ENCODE results near the gene PKD1L1. TPM values are rescaled to one million over a fixed set of nuclear protein-coding genes. Genes with fewer than 3 reads are reported as not detected.

Gene PKD1L1
- total RNA-seq, 2 donors from 2014 or later: 0.56 to 0.82 TPM

DNA sequence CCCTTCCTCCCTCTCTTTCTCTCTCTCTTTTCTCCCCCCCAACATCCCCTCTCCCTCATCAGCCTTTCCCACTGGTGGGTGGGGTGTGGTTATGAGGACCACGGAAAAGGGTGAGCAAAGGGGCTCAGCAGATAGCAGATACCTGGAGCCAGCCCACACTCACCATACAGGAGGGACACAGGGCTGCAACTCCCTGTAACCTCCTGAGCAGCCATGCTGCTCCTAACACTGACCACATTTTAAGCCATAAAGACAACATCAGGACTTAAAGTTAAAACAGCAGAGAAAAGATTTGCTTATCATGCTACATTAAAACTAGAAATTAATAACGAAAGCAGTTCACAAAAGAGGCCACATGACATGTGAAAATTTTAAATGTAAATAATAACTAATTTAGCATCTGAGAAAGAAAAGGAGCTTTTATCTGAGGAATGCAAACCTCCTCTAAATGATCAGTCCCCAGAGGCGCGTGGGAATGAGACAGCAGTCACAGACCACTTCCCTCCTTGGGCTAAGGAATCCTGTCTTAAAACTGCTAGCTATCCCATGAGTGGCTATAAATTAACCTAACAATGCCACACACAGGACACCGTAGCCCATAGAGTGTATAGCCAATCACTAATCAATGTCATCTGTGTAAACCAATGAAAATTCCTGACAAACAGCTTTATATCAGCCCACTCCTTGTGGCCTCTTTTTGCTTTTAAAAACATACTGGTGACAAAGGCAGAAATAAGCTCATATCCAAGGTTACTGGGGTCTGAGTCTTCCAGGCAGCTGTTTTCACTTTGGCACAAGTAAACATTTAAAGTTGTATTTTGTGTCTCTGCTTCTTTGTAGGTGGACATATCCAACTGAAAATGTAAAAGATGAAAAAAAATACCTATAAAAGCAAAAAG lies 33.3 kb downstream of the PKD1L1 start:
- intact Hi-C loops (cut with DNase I, micrococcal nuclease): no loop called here
- DNase-seq: no peak
- no peak for ATAC-seq

DNA sequence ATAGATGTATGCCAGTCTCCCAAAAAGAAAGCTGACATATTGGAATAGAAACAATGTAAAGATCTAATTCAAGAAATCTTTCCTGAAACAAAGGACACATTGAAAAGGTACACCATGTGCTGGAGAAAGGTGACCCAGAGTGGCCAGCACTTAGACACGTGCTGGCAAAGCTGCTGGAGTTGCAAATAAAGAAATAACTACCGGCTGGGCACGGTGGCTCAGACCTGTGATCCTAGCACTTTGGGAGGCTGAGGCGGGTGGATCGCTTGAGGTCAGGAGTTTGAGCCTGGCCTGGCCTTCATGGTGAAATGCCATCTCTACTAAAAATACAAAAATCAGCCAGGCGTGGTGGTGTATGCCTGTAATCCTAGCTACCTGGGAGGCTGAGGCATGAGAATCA lies 35.9 kb downstream of the PKD1L1 start:
- DNase-seq: no peak
- intact Hi-C loops (cut with DNase I, micrococcal nuclease): no loop called here
- ATAC-seq: no peak

DNA sequence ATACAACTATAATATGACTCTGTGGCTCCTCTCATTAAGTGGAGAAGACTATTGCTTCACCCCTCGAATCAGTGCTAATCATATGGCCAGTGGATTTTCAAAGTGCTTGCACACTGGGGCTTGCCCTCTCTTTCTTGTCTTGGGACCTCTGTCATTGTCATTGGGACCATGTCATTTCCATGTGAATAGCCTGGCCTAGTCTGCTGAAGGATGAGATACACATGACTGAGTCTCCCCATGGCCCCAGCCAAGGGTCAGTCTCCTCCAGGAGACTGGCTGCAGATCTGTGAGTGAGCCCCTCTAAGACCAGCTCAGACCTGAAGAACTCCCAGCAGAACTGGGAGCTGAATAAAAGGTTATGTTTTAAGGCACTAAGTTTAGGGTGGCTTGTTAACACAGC lies 39.5 kb downstream of the PKD1L1 start:
- DNase-seq: no peak
- intact Hi-C loops (cut with DNase I, micrococcal nuclease): no loop called here
- ATAC-seq: no peak

DNA sequence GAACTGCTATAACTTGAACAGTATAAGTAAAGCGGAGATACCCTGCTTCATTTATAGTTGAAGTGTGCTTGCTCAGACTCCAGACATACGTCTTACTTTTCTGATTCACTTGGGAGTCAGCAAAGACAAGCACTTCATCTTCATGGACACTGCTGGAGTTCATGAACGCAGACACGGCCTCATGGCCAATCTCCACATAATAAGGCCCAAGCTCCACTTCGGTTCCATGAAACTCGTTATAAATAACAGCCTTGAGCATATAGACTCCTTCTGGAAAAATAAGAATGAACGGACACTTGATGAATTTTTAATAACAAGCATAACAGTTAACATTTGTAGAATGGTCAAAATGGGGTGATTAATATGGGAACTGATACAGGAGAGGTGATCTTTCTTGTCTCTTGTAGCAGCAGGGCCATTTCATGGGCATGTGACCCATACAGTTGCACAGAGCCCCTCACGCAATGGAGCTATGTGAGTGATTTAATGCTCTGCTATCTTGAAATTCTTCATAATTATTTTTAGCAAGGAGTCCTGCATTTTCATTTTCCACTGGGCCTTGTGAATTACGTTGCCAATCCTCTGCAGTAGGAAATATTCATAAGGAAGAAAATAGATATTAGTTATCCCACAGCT lies 40.2 kb downstream of the PKD1L1 start:
- DNase-seq (no peak), ATAC-seq (no peak)
- intact Hi-C loops (cut with DNase I, micrococcal nuclease): no loop called here

DNA sequence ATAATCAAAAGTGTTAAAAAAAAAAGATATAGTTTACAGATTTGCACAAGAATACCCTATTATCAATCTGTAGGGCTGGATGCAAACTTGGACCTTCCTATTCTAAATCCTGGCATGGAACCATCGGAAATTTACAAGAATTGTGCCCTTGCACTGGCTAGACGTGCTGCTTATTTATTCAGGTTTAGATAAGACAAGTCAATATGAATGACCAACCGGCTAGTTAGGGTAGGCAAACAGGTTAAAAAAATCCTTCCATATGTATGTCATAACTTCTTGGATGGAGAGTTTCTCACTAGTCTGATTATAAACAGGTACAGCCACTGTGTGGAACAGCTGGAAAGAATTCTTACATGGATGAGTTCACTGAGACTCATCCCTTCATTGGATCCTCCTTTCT lies 41.4 kb downstream of the PKD1L1 start:
- DNase-seq (no peak), ATAC-seq (no peak)
- intact Hi-C loops (cut with DNase I, micrococcal nuclease): no loop called here

DNA sequence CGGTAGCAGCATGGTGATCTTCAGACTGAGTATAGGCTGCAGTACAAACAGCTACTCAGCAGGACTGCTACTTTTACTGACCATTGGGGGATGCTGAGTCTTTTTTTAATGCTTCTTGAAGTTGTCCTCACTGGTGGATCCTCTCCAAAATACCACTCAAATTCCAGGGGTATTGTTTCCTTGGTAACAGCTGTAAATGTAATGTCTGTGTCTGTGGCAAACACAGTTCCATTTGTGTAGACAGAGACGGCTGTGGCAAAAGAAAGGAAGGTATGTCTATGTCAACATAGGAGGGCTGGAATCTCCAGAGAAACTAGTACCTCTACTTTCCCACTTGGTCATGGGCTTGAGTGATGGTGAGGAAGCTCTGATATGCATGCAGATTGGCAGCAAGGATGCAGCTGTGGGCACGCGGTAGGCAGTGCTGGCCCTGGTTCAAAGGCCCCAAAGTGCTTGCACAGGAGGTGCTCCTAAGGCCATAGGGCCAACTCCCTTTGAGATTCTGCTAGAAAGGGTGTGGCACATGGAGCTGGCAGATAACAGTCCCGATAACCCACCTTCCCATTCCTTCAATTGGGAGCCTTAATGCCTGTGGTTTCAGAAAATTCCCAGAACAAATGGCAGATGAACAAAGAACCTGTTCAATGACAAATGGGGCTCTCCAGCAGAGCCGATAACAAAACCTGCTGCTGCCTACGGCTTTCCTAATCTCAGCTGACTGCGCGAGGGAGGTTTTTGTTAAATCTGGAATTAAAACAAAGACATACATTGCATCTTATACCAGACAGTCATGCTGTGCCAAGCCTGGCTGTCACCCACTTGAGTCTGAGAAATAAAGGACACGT lies 43.0 kb downstream of the PKD1L1 start:
- intact Hi-C loops (cut with DNase I, micrococcal nuclease): no loop called here

DNA sequence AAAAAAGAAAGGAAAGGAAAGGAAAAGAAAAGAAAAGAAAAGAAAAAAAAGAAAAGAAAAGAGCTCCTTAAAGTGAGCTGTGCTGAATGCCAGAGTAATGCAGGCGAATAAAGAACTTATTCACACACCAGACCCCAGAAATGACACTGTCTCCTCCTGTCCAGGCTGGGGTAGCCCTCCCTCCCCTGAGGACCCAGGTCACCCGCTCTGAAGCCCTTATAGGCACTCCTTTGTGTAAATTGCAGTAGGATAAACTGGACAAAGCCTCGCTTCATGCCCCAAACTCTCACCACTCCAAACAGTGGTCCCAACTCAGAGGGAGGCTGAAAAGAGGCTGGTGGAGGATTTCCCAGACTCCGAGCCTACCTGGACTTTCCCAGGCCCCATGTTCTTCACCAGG lies 46.3 kb downstream of the PKD1L1 start:
- DNase-seq (no peak), ATAC-seq (no peak)
- intact Hi-C loops (cut with DNase I, micrococcal nuclease): no loop called here

More for the DNA sequence above, 43.0 kb downstream of the PKD1L1 start:
- DNase-seq (no peak), ATAC-seq (no peak)

DNA sequence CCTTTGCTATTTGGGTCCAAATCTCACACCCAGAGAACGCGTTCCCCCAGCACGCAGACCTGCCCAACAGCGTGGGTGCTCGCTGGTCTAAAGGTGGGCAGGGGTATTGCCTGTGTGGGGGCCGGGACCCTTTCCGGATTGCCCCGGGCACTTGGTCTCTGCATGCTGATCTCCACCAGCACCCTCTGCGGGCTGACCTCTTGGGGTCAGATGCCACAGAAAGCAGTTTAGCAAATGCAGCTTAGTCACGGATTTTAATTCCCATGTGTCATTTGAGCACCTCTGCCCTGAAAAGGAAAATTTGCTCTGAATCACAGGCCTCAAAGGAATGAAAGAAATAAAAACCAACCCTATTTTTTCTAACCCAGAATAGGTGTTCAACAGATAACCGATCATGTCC lies 46.7 kb downstream of the PKD1L1 start:
- ATAC-seq (no peak), DNase-seq (no peak)
- intact Hi-C loops (cut with DNase I, micrococcal nuclease): no loop called here

DNA sequence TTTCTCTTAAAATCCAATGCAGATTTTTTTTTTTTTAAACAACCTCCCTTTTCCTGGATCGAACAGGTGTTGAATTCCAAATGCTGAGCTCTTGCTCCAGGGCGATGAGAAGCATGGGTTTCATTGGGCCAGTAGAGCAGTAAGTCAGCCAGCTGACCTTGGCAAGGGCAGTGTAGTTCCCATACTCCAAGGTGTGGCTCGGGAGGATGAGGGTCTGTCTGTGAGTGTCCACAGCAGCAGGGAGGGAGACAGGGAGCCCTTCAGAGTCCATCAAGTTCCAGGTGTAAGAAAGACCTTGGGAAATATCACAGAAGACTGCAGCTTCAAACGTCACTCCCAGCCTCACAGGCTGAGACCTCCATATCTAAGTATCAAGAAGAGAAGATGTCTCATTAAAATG lies 50.4 kb downstream of the PKD1L1 start:
- ATAC-seq: no peak
- DNase-seq: no peak
- intact Hi-C loops (cut with DNase I, micrococcal nuclease): no loop called here

DNA sequence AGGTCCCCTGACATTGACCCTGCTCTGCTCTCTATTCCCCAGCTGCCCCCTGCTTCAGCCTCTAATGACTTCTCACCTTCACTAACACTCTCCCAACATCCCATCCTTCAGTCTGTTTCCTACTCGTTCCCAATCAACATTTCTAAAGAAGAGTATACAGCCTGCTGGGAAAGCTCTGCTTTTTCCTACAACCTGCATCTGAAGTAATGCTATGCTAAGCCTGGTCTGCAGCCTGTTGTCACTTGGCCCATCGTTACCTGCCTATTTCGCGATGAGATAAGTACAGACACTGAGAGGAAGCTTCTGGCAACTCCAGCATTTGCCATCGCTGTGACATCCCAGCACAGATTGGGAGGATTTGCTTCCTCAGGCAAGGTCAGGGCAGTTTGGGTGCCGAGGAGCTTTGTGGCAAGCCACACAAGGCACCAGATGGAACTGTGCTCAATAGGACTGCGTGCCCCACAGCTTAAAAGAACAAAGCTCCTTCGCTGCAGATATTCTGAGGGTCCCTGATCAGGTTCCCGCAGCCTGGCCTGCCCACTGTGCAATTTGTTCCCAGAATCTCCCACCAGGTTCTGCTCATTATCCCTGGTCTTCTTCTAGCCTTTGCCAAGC lies 51.4 kb downstream of the PKD1L1 start:
- ATAC-seq (no peak), DNase-seq (no peak)
- intact Hi-C loops (cut with DNase I, micrococcal nuclease): no loop called here

DNA sequence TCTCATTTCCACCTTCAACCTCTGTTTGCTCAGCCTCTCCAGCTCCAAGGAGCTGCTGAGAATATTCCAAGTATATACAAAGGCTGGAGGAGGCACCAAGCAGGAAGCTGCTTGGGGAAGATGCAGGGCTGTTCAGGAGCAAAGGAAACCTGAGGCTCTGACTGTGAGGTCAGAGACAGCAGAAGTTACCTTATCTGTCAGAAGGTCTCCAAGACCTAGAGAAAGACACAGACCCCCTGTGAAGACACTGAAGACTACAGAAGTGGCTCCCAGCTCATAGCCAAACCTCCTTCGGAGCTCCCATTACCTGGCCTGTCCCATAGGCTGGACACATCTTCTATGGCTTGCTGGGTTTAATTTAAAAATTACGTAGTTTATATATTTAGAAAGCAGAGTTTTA lies 53.2 kb downstream of the PKD1L1 start:
- ATAC-seq (no peak), DNase-seq (no peak)
- intact Hi-C loops (cut with DNase I, micrococcal nuclease): no loop called here

DNA sequence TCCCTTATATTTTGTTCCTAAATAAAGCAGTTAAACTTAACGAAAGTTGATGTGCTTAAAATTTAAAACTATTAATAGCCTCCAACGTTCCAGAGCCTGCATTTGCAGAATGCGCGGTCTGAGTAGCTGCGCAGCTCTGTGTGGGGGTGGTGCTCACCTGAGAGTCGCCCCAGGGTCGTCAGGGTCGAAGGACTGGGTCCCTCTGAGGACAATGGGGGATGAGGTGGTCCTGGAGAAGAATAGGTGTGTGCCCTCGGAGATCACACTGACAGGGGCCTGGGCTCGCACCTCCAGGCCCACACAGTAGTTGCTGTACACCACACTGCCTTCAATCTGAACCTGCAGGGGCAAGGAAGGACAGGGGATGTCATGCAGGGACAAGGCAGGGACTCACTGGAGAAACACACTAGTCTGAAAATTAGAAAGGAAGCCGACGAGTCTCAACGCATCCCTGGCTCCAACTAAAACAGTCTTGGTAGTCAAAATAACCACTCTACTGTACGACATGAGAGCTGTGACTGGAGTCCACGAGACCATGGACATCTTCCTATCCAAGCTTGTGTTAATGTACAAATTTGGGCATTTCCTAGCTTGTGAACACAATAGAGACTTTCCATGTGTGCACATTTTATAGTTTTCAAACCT lies 54.4 kb downstream of the PKD1L1 start:
- ATAC-seq: no peak
- no peak for DNase-seq
- intact Hi-C loops (cut with DNase I, micrococcal nuclease): no loop called here

DNA sequence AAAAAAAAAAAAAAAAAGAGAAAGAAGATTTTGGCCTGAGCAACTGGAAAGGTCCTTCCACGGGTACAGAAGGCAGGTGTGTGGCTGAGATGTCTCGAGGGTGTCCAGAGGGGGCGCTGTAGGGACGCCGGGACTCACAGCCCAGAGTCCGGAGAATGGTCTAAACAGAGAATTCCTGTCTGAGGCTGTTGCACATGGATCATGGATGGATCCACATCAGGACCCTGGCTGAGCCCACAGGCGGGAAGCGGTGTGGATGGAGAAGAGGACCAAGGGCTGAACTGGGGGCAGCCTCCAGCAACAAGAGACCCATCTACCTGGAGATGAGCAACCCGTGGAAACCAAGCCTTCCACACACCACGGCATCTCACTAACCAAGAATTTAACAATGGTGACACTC lies 55.0 kb downstream of the PKD1L1 start:
- DNase-seq: no peak

DNA sequence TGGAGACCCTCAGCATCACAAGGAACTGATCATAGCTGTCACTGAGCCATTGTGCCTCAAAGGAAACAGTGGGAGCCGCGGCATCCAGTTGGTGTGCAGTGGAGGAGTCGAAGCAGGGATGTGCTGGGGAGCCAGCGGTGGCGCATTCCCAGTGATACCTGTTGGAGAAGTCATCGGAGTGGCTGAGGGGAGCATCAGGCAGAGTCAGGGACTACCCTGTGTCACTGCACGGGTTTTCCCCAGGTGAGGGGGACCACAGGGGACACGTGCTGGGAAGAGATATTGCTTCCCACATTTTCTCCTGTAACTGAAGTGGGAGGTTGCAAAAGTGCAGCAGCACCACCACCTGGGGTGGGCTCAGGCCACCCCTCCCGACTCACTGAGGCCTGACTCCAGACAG lies 57.7 kb downstream of the PKD1L1 start:
- intact Hi-C loops (cut with DNase I, micrococcal nuclease): no loop called here
- DNase-seq (no peak), ATAC-seq (no peak)

More for the DNA sequence above, 55.0 kb downstream of the PKD1L1 start:
- intact Hi-C loops (cut with DNase I, micrococcal nuclease): no loop called here
- no peak for ATAC-seq

DNA sequence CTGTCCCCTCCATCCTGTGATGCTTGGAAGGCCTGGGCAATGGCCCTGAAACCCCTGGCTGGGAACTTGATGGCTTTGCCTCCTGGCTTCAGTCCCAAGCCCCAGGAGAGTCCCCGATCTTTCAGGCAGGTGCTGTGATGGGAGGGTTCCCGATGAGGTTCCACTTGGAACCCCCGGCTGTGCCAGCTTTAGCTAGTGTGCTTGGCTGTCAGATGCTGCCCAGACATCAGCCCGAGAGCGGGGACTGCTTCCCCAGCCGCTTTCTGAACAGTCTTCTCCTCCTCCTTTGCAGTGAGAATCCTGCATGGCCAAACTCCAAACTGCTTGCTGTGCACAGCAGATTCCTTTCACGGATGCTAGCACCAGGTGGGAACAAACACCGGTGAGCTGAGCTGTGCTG lies 58.1 kb downstream of the PKD1L1 start:
- DNase-seq (no peak), ATAC-seq (no peak)
- intact Hi-C loops (cut with DNase I, micrococcal nuclease): no loop called here

DNA sequence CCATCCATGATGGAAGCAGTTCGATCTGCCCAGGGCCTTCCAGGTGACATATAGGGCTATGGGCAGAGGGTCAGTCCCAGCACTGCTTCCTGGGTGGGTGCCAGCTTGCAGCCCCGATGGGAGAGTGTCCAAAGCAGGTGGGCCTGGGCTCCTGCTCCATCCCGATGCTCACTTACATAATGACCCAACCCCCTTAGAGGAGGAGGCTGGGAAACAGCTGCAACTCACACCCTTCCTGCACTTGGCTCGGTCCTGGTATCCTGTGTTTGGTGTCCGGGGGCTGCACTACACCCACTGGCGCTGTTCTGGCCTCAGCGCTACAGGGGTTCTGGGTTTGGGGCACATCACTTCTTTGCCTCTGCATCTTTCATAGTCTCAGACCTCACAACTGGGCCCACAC lies 58.5 kb downstream of the PKD1L1 start:
- ATAC-seq (no peak), DNase-seq (no peak)
- intact Hi-C loops (cut with DNase I, micrococcal nuclease): no loop called here

DNA sequence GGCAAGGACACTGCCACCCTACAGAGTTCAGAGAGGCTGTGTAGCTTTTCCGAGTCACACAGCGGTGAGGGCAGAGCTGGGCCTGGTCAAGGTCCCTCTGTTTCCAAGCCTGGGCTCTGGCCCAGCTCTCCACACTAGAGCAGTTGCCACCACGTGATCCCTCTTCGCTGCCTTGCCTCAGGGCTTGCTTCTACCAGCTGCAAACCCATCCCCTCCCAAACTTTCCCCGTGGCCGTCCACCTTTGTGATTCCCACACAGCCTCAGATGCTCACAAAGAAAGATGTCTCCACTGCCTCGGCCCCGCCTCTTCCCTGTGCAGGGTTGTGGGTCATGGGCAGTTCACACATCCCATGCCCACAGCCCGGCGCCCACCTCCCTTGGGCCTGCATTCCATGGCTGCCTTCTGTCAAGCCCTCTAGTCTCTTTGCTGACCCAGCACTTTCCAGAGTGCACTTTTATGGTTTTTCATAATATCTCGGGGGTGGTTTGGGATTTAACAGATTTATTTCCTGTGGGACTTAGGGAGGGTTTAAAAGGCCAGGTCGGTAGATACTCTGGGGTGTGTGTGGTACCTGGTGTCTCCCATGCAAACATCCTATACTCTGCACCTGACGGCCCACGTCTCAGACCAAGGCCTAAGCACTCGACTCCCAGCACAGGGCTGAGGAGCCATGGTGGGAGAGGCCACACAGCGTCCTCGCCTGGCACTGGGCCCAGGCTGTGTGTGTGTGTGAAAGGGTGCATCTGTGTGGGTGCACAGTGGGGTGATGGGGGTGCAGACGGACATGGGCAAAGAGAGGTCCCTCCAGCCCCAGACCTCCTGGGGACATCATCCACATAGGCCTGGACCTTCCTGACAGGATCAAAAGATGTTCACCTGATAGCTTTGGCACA lies 59.6 kb downstream of the PKD1L1 start:
- intact Hi-C loops (cut with DNase I, micrococcal nuclease): no loop called here
- DNase-seq (no peak), ATAC-seq (no peak)
